OCI-LY7 (cell line): Measurements from ENCODE around the gene GXYLT2.

ENCODE experiments used
- EZH2phosphoT487 ChIP-seq: fragments of 200-600 bp; sonication (generic); IDR thresholded peaks from 2 replicates; pipeline ENCODE4 v1.6.1; 2018; ENCODE audit warnings: low read depth, borderline replicate concordance, mild to moderate bottlenecking, mixed run types, antibody characterized with exemption, low read length, moderate library complexity, mixed read lengths
- TF ChIP-seq, protein P1 (sequence below): fragments of 200-600 bp; sonication (generic); conservative IDR thresholded peaks from 2 replicates; pipeline ENCODE4 v1.5.1; 2014; ENCODE audit warnings: mild to moderate bottlenecking, antibody characterized with exemption, low read length, moderate library complexity, mixed read lengths

DNA sequence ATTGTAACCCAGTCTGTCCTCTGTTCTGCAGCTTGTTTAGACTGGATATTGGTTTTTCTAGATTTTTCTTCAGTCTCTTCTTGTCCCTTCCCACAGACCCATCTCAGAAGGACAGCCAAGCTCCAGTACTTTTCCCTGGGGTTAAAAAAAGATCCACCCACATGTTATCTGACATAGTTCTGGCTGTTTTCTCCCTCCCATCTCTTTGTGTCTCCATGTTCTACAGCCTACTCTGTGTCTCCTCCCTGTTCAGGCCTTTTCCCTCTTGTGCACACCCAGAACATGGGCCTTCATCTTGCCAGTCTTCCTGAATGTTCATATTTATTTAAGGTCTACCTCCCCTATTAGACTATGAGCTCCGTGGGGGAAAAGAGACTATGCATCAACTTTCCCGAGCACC lies 103.7 kb downstream of the GXYLT2 start:
- TF ChIP-seq, protein P1, sequence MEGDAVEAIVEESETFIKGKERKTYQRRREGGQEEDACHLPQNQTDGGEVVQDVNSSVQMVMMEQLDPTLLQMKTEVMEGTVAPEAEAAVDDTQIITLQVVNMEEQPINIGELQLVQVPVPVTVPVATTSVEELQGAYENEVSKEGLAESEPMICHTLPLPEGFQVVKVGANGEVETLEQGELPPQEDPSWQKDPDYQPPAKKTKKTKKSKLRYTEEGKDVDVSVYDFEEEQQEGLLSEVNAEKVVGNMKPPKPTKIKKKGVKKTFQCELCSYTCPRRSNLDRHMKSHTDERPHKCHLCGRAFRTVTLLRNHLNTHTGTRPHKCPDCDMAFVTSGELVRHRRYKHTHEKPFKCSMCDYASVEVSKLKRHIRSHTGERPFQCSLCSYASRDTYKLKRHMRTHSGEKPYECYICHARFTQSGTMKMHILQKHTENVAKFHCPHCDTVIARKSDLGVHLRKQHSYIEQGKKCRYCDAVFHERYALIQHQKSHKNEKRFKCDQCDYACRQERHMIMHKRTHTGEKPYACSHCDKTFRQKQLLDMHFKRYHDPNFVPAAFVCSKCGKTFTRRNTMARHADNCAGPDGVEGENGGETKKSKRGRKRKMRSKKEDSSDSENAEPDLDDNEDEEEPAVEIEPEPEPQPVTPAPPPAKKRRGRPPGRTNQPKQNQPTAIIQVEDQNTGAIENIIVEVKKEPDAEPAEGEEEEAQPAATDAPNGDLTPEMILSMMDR: no peak
- no peak for TF ChIP-seq EZH2phosphoT487
